Tibial nerve (tissue), 4 donors: ENCODE results near the gene SCUBE2. TPM values are rescaled to one million over a fixed set of nuclear protein-coding genes. Genes with fewer than 3 reads are reported as not detected.

Source experiments
- DNase-seq, 2 donors: peaks; one replicate each; pipeline ENCODE4 v3.0.0-alpha.2; 2019; ENCODE audit warnings: low spot score in 2 of 2
- H3K27ac ChIP-seq, 4 donors: fragments of 200-600 bp; sonication (generic) in 3 of 4; one replicate each; pipeline ENCODE4 v1.5.1; 2017 to 2019; ENCODE audit warnings: mild to moderate bottlenecking in 1 of 4
- H3K27me3 ChIP-seq, 2 donors: fragments of 200-600 bp; sonication (generic) in 1 of 2; one replicate each; pipeline versions ENCODE4 v1.5.1 to v1.6.0; 2017 to 2019
- H3K36me3 ChIP-seq, 3 donors: fragments of 200-600 bp; sonication (generic); one replicate each; pipeline ENCODE4 v1.5.1; 2018 to 2019
- H3K4me1 ChIP-seq, 4 donors: fragments of 200-600 bp; sonication (generic) in 3 of 4; one replicate each; pipeline ENCODE4 v1.5.1; 2017 to 2019
- H3K4me3 ChIP-seq, 4 donors: fragments of 200-600 bp; sonication (generic) in 3 of 4; one replicate each; pipeline ENCODE4 v1.5.1; 2017 to 2019; ENCODE audit warnings: mild to moderate bottlenecking in 1 of 4, moderate library complexity in 1 of 4
- H3K9me3 ChIP-seq, 4 donors: fragments of 200-600 bp; sonication (generic) in 3 of 4; one replicate each; pipeline ENCODE4 v1.5.1; 2017 to 2019
- EP300 ChIP-seq, 2 donors: sonication (generic); formaldehyde crosslinking; IDR thresholded peaks; one replicate each; pipeline ENCODE4 v1.6.1; 2017; ENCODE audit warnings: antibody characterized with exemption in 2 of 2, mild to moderate bottlenecking in 1 of 2
- POLR2A ChIP-seq, 2 donors: fragments of 450-650 bp; IDR thresholded peaks; one replicate each; pipeline ENCODE4 v1.6.1; 2017; ENCODE audit warnings: antibody characterized with exemption in 2 of 2, mild to moderate bottlenecking in 2 of 2, moderate library complexity in 2 of 2
- WGBS, 2 donors: methylation state at CpG; one replicate each; pipeline ENCODE4 v1.1.5; 2018; 5-methylcytosine and 5-hydroxymethylcytosine counted together
- total RNA-seq, 4 donors: library from RNA; depleted of rRNA; stranded (reverse); fragments of >200 nt; gene quantifications; one replicate each; pipeline ENCODE4 v1.1.0, GENCODE V29; 2016
- TF ChIP-seq, protein P1 (sequence below), 5 experiments: fragments of 200-600 bp in 3 of 5; fragments of 450-650 bp in 2 of 5; sonication (generic) in 3 of 5; IDR thresholded peaks; one replicate each; pipeline ENCODE4 v1.5.1; 2016 to 2019; ENCODE audit warnings: antibody characterized with exemption in 5 of 5, mild to moderate bottlenecking in 3 of 5, moderate library complexity in 2 of 5

Gene SCUBE2
- total RNA-seq, 4 donors from 2014 or later: 3.1 to 12.6 (median 4.7) TPM

DNA sequence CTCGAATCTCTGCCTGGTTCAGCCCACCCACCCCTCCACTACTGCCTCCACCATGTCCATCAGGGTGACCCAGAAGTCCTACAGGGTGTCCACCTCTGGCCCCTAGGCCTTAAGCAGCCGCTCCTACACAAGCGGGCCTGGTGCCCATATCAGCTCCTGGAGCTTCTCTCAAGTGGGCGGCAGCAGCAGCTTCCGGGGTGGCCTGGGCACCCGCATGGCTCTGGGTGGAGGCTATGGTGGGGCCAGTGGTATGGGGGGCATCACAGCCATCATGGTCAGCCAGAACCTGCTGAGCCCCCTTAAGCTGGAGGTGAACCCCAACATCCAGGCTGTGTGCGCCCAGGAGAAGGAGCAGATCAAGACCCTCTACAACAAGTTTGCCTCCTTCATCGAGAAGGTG is 3.0 kb upstream of the SCUBE2 start:
- peaks cover 0 to 21% of the 10 kb centered on the region in 2 donors for H3K27me3 ChIP-seq
- H3K9me3 ChIP-seq: no peaks in the 10 kb centered on the region
- H3K36me3 ChIP-seq: no peaks in the 10 kb centered on the region
- H3K27ac ChIP-seq: no peak overlapping the region
- TF ChIP-seq POLR2A (IDR thresholded peaks at IDR 0.05) (no peak), EP300 (IDR thresholded peaks at IDR 0.05) (no peak)
- peaks cover 0 to 12% (median 0%) of the 10 kb centered on the region in 4 donors for H3K4me1 ChIP-seq
- H3K4me3 ChIP-seq: no peak overlapping the region
- 94 to 99% methylated on average over 8 of the region's 8 CpGs for WGBS, 2 donors
- DNase-seq: no peak

DNA sequence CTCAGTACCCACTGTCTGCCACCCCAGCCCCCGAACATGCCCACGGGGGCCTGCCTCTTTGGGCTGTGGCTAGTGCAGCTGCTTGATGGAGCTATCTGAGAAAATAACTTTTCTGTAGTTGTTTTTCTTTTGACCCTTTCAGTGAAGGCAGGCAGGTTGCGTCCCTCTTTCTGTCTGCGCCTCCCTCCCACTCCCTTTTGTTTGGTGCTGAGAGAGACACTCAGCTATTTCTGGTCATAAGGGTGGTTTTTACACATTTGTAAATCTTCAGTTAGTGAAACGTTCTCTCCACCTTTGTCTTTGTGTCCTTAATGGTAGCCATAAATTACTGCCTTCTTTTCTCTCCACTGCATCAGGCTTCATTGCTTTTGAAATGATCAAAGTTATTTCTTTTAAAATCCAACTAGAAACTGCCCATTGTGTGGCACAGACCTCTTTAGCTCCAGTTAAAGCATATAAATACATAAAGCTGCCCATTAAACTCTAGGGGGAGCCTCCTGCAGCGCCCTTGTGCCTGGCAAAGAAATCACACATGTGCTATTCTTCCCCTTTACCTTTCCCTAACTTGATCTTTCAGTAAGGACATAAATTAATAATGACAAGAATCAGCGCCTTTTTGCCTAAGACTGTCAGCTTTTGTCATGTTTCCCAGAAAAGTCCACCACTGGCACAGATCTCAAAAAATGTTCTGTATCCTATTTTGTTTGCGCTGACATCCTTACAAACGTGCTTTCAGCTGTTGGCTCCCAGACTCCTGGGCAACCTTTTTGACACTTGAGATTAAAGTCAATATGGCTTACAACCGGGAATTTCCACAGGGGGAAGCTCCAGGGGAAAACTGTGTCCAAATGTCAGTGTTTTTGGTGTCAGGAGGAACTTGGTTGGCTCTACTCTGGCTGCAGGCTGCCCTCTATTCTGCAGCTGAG is 1.7 kb upstream of the SCUBE2 start:
- no peaks in the 10 kb centered on the region for H3K9me3 ChIP-seq
- no peak for DNase-seq
- H3K36me3 ChIP-seq: no peaks in the 10 kb centered on the region
- H3K4me3 ChIP-seq: no peak overlapping the region
- no peak overlapping the region for H3K27ac ChIP-seq
- H3K27me3 ChIP-seq: peaks cover 0 to 21% of the 10 kb centered on the region in 2 donors
- TF ChIP-seq, protein P1, sequence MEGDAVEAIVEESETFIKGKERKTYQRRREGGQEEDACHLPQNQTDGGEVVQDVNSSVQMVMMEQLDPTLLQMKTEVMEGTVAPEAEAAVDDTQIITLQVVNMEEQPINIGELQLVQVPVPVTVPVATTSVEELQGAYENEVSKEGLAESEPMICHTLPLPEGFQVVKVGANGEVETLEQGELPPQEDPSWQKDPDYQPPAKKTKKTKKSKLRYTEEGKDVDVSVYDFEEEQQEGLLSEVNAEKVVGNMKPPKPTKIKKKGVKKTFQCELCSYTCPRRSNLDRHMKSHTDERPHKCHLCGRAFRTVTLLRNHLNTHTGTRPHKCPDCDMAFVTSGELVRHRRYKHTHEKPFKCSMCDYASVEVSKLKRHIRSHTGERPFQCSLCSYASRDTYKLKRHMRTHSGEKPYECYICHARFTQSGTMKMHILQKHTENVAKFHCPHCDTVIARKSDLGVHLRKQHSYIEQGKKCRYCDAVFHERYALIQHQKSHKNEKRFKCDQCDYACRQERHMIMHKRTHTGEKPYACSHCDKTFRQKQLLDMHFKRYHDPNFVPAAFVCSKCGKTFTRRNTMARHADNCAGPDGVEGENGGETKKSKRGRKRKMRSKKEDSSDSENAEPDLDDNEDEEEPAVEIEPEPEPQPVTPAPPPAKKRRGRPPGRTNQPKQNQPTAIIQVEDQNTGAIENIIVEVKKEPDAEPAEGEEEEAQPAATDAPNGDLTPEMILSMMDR (IDR thresholded peaks at IDR 0.05): no peak
- TF ChIP-seq EP300 (IDR thresholded peaks at IDR 0.05) (no peak), POLR2A (IDR thresholded peaks at IDR 0.05) (no peak)
- 67 to 72% methylated on average over 10 of the region's 10 CpGs for WGBS, 2 donors
- peaks cover 0 to 12% (median 0%) of the 10 kb centered on the region in 4 donors for H3K4me1 ChIP-seq

DNA sequence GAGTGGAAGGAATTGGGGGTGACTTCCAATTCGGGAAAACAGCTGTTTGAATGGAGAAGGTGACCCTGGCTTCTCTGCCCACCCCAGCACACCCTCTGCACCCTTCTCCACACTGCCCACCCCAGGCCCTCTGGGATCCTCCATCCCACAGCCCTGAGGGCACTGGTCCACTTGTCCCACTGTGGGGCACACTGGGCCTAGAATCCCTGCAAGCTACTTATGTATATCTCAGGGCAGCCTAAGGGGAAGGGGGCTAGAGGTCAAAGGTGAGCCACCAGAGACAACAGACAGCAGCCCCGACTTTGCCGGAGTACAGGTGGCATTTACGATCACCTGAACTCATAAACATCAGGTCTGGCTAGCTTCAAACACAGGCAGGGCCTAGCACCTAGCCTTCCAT is 673 bp upstream of the SCUBE2 start:
- DNase-seq: no peak
- Histone ChIP-seq H3K9me3 (no peaks in the 10 kb centered on the region), H3K27me3 (peaks cover 0 to 21% of the 10 kb centered on the region in 2 donors), H3K4me3 (peak overlapping the region in 2 of 4 donors; percentile 33 to 65), H3K27ac (no peak overlapping the region), H3K36me3 (no peaks in the 10 kb centered on the region), H3K4me1 (peaks cover 0 to 12% (median 0%) of the 10 kb centered on the region in 4 donors)
- 71 to 79% methylated on average over 4 of the region's 4 CpGs for WGBS, 2 donors
- TF ChIP-seq EP300 (IDR thresholded peaks at IDR 0.05): no peak

DNA sequence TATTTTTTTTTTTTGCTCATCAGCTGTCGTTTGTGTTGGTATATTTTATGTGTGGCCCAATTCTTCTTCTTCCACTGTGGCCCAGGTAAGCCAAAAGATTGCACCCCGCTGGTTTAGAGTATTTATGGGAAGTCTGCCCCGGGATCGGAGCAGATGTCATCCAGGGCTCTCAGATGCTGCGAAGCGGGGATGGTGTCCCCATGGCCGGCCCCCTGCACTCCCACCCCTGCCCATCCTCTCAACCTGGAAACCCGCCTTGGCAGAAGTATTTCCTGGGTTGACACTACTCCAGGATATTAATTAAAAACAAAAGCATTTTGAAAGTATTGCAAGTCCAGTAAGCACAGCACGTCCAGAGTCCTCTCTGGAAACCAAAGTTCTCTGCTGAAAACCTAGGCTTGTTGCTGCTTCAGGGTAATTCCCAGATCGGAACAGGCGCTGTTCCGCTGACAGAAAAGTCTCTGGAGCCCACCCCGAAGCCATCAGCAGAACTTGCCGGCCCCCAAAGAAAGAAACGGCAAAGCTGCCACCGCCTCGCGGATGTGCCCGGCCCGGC is 833 bp downstream of the SCUBE2 start:
- Histone ChIP-seq H3K9me3 (no peaks in the 10 kb centered on the region), H3K27me3 (peaks cover 0 to 21% of the 10 kb centered on the region in 2 donors), H3K4me3 (peak overlapping the region; percentile 33 to 65 (median 48)), H3K36me3 (no peaks in the 10 kb centered on the region), H3K27ac (peak overlapping the region in 1 of 4 donors; percentile 50), H3K4me1 (peaks cover 0 to 12% (median 0%) of the 10 kb centered on the region in 4 donors)
- 32 to 34% methylated on average over 20 of the region's 20 CpGs for WGBS, 2 donors
- DNase-seq: no peak
- TF ChIP-seq EP300 (IDR thresholded peaks at IDR 0.05): no peak
- no peak for TF ChIP-seq POLR2A (IDR thresholded peaks at IDR 0.05)
- TF ChIP-seq, protein P1 (IDR thresholded peaks at IDR 0.05): no peak

DNA sequence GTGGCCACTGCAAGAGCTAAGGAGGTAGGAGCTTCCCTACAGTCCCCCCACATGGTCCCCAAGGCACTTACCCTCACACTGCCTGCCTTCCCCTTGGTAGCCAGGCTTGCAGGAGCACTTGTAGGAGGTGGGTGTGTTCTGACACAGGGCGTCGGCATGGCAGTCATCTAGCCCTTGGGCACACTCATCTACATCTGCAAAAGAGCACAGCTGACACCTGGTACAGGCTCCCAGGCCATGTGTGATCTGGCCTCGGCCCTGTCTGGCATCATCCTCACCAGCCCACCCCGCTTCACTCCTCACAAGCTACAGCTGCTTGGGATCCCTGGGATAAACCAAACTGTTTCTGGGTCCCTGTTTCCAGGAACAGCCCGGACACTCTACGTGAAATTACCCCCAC is 1.8 kb downstream of the SCUBE2 start:
- no peak for DNase-seq
- Histone ChIP-seq H3K4me3 (no peak overlapping the region), H3K27me3 (peaks cover 0 to 21% of the 10 kb centered on the region in 2 donors), H3K4me1 (peaks cover 0 to 12% (median 0%) of the 10 kb centered on the region in 4 donors), H3K9me3 (no peaks in the 10 kb centered on the region), H3K27ac (no peak overlapping the region), H3K36me3 (no peaks in the 10 kb centered on the region)
- TF ChIP-seq POLR2A (IDR thresholded peaks at IDR 0.05) (no peak), EP300 (IDR thresholded peaks at IDR 0.05) (no peak)
- TF ChIP-seq, protein P1 (IDR thresholded peaks at IDR 0.05): no peak
- WGBS, 2 donors: 91 to 93% methylated on average over 5 to 6 of the region's 6 CpGs

DNA sequence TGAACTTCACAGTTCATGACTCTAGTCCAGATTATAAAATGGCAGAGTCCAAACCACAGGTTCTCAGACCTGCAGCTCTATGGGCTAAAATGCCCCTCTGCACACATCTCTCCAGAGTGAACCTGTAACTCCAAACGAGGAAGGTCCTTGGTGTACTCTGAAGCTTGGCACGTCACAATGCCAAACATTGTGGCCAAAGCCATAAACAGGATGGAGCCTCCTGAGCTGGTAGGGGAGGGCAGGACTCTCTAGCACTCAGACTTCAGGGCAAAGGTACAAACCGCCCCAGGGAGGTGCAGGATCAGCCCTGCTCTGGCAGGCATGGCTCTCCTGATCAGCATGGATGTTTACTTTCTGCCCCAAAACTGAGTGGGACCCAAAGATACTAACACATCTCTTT is 2.3 kb downstream of the SCUBE2 start:
- Histone ChIP-seq H3K4me3 (no peak overlapping the region), H3K9me3 (no peaks in the 10 kb centered on the region), H3K27ac (no peak overlapping the region), H3K36me3 (no peaks in the 10 kb centered on the region), H3K4me1 (peaks cover 0 to 12% (median 0%) of the 10 kb centered on the region in 4 donors), H3K27me3 (peaks cover 0 to 21% of the 10 kb centered on the region in 2 donors)
- WGBS, 2 donors: 75 to 83% methylated on average over 3 of the region's 3 CpGs
- TF ChIP-seq POLR2A (IDR thresholded peaks at IDR 0.05): no peak
- TF ChIP-seq, protein P1 (IDR thresholded peaks at IDR 0.05): no peak
- TF ChIP-seq EP300 (IDR thresholded peaks at IDR 0.05): no peak
- DNase-seq: no peak
